Measurements from ENCODE around the gene TYR. TPM values are rescaled to one million over a fixed set of nuclear protein-coding genes. Genes with fewer than 3 reads are reported as not detected.

TYR gene
- total and polyA plus RNA-seq, 12 donors = not detected

Other genes starting within 250 kb of the TYR start
- gene GRM5, start 111.9 kb upstream of the TYR start, total RNA-seq = under 1 TPM in 3 of 10 donors, not detected in 7; 0.02 to 0.09 (median 0.05) TPM
- gene GRM5, start 111.9 kb upstream of the TYR start, polyA plus RNA-seq = under 1 TPM in 1 of 2 donors, not detected in 1; 0.01 TPM